ENCODE results near the gene CRYGB.

GRCh38 chr2:208139447-208139846 is 6.5 kb downstream of the CRYGB start:
- TF ChIP-seq CTCF (conservative IDR thresholded peaks at IDR 0.05 in 1 of 2, IDR thresholded peaks at IDR 0.05 in 1 of 2; ENCODE audit: extremely low read depth in 1 of 2, insufficient read depth in 1 of 2, low read depth in 1 of 2, low read length in 2 of 2) (no peak), EZH2 (IDR thresholded peaks at IDR 0.05; ENCODE audit: borderline replicate concordance, low read length) (no peak)

Data from mammary epithelial cell (primary cell).